ENCODE results near the gene IL15. TPM values are rescaled to one million over a fixed set of nuclear protein-coding genes. Genes with fewer than 3 reads are reported as not detected.

IL15 gene
- total RNA-seq, 1 experiment from 2014 or later = 4.1 TPM

DNA sequence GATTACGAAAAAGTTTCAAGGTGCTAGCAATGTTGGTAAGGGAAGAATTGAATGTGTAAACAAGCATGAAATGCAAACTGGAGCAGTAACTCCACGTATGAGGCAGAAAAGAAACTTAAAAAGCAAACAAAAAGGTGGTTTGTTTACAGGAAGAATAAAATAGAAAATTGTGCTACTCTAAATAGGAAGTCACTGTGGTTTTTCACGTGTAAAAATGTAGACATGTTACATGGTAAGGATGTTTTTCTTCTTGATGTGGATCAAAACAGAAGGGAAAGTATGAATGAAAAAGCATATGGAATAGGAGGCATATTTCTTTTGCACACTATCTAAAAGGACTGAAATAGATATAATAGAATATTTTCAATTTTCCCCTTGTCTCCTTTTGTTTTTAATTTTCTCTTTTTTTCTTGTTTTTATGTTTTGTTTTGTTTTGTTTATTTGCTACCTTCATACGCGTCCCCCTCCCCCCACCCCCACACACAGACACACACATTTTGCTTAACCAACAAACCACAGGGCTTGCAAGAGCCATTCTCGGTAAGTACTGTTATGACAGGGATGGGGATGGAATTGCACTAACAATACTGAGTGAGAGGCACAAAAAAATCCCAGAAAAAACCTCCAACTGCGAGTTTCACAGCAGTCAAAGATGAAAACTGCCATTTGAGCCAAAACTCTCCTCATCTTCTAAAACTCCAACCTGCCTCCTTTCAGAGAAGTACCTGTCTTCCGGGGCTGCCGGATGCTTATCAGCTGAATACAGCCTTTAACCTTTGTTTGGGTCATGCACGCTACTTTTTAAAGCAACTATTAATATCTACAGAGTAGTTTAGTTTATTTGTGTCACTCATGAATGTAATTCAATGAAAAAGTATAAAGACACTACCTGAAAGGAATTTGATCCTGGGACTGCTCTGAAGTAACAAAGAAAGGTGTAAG is 135.8 kb downstream of the IL15 start:
- no peak for DNase-seq (ENCODE audit: low spot score)

DNA sequence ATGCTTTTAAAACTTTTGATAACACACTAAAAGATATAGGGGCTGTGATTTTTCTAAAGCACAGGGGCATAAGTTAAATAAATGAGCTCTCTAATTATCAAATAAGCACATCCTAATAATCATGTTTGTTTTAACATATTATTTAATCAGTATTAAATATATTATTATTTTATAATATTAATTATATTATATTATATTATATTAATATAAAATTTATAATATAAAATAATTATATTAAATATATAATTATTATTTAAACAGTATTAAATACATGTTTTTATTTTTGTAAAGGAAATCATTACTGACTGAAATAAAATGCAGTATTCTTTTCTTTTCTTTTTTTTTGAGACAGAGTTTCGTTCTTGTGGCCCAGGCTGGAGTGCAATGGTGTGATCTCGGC is 136.5 kb downstream of the IL15 start:
- DNase-seq (ENCODE audit: low spot score) = no peak

GRCh38 chr4:141782205-141782604 is 145.8 kb downstream of the IL15 start:
- DNase-seq (ENCODE audit: low spot score) = no peak
